Measurements from ENCODE around the gene RELN. TPM values are rescaled to one million over a fixed set of nuclear protein-coding genes. Genes with fewer than 3 reads are reported as not detected.
A peak's percentile ranks its signal among the peaks of the same experiment; 100 is the strongest.

RELN gene
- total and polyA plus RNA-seq, 2 of the 13 experiments (the other 11 are each of a cell fraction or from before 2014, with no cell fraction given), result 315 to 332 TPM

DNA sequence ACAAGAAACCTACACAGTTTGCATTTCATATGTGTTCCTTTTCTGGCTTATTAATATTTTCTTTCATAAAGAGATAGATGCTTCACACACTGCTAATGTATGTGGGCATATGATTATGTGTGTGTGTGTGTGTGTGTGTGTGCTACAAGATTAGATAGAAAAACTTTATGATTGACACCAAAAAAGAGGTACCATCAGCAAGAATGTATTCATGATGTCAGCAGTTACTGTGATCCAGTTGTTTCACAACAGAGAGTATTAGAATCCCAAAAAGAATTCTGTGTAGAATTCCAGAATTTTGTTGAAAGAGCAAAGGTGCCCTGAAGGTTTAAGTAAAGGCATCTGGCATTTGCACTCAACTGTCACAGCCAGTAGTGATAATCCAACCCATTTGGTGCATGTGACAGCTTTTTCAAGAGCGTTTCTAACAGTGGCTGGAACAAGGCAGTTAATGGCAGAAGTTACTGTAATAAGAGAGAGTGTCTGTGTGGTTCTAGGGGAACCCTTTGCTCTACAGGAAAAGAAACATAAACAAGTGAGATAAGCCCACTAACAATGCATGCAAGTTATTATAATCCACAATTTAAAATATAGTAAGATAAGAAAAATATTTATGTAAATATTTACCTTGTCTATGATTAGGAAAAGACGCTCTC, 16.6 kb downstream of the RELN start:
- ChIA-PET POLR2A (no interaction called here), CTCF (ENCODE audit: low intra/inter-chr PET ratio, low total read pairs) (no interaction called here)
- Histone ChIP-seq H3K4me3 (replicated peaks in 1 of 3; ENCODE audit: insufficient read depth in 1 of 3, low read depth in 2 of 3, low read length in 3 of 3) (no peak overlapping the region), H2AFZ (ENCODE audit: low read length) (no peak overlapping the region), H3K4me1 (ENCODE audit: insufficient read depth, low read length) (peaks cover 10% of the 10 kb centered on the region; the same call in 1 of the 2 replicates), H3K9me3 (ENCODE audit: low read length) (no peaks in the 10 kb centered on the region), H4K20me1 (ENCODE audit: insufficient read depth, low read length) (no peaks in the 10 kb centered on the region; the same call in 1 of the 2 replicates), H3K4me2 (ENCODE audit: low read depth, low read length) (no peak overlapping the region), H3K27ac (ENCODE audit: extremely low read length, insufficient read depth, low read length) (no peak overlapping the region), H3K27me3 (ENCODE audit: control insufficient read depth in 1 of 2, insufficient read depth in 2 of 2, low read length in 2 of 2) (no peaks in the 10 kb centered on the region), H3K36me3 (replicated peaks in 1 of 2; ENCODE audit: control insufficient read depth in 1 of 2, insufficient read depth in 2 of 2, low read length in 2 of 2) (peaks cover 0 to 7% of the 10 kb centered on the region in 2 experiments; a peak in 1 of 5 replicates), H3K9ac (ENCODE audit: insufficient read depth, low read depth, low read length) (no peak overlapping the region), H3K79me2 (ENCODE audit: insufficient read depth, low read length) (peaks cover 33% of the 10 kb centered on the region)
- in situ Hi-C loops (cut with HindIII; ENCODE audit: extremely low pct_ligation_motif_present, low pct_unique_long_range_greater_than_20kb), result no loop called here
- DNase-seq (ENCODE audit: low spot score) (no peak), ATAC-seq (no peak), FAIRE-seq (no peak)
- WGBS (ENCODE audit: low lambda C conversion rate), result 73% methylated on average over 2 of the region's 2 CpGs
- TF ChIP-seq ZNF260 (CRISPR knock-in tag; IDR thresholded peaks at IDR 0.05; ENCODE audit: borderline replicate concordance, low read depth) (no peak), AGO2 (optimal IDR thresholded peaks at IDR 0.05; ENCODE audit: low read depth, low read length) (peak; percentile 32), KLF11 (CRISPR knock-in tag; IDR thresholded peaks at IDR 0.05) (no peak), MAFK (conservative IDR thresholded peaks at IDR 0.05 in 1 of 2, IDR thresholded peaks at IDR 0.05 in 1 of 2; ENCODE audit: low read length in 2 of 2) (peak; percentile 44 to 66; a peak in 3 of 4 replicates), MAFF (IDR thresholded peaks at IDR 0.05; ENCODE audit: low read depth, low read length) (peak; percentile 61)
- BruUV-seq (replicated peaks), result no TSS peak
- intact Hi-C loops (cut with micrococcal nuclease; ENCODE audit: unreplicated experiment), result no loop called here

GRCh38 chr7:103967401-103967800, 22.1 kb downstream of the RELN start:
- in situ Hi-C loops (cut with HindIII; ENCODE audit: extremely low pct_ligation_motif_present, low pct_unique_long_range_greater_than_20kb), result no loop called here
- FAIRE-seq, result no peak
- Histone ChIP-seq H3K79me2 (ENCODE audit: insufficient read depth, low read length) (peaks cover 43% of the 10 kb centered on the region), H3K4me2 (ENCODE audit: low read depth, low read length) (no peak overlapping the region), H3K36me3 (replicated peaks in 1 of 2; ENCODE audit: control insufficient read depth in 1 of 2, insufficient read depth in 2 of 2, low read length in 2 of 2) (peaks cover 2 to 12% of the 10 kb centered on the region in 2 experiments; a peak in 2 of 5 replicates), H3K9me3 (ENCODE audit: low read length) (no peaks in the 10 kb centered on the region), H3K27ac (ENCODE audit: extremely low read length, insufficient read depth, low read length) (no peak overlapping the region), H2AFZ (ENCODE audit: low read length) (no peak overlapping the region), H3K9ac (ENCODE audit: insufficient read depth, low read depth, low read length) (no peak overlapping the region), H3K4me3 (replicated peaks in 1 of 3; ENCODE audit: insufficient read depth in 1 of 3, low read depth in 2 of 3, low read length in 3 of 3) (no peak overlapping the region), H3K4me1 (ENCODE audit: insufficient read depth, low read length) (peaks cover 3% of the 10 kb centered on the region; the same call in 1 of the 2 replicates), H4K20me1 (ENCODE audit: insufficient read depth, low read length) (no peaks in the 10 kb centered on the region; the same call in 1 of the 2 replicates), H3K27me3 (ENCODE audit: control insufficient read depth in 1 of 2, insufficient read depth in 2 of 2, low read length in 2 of 2) (no peaks in the 10 kb centered on the region)
- ChIA-PET POLR2A (no interaction called here), CTCF (ENCODE audit: low intra/inter-chr PET ratio, low total read pairs) (no interaction called here)
- no peak for DNase-seq (ENCODE audit: low spot score)
- ATAC-seq, result no peak; the same call in 2 of the 3 replicates
- no TSS peak for BruUV-seq (replicated peaks)
- intact Hi-C loops (cut with micrococcal nuclease; ENCODE audit: unreplicated experiment), result no loop called here
- TF ChIP-seq, protein P1, sequence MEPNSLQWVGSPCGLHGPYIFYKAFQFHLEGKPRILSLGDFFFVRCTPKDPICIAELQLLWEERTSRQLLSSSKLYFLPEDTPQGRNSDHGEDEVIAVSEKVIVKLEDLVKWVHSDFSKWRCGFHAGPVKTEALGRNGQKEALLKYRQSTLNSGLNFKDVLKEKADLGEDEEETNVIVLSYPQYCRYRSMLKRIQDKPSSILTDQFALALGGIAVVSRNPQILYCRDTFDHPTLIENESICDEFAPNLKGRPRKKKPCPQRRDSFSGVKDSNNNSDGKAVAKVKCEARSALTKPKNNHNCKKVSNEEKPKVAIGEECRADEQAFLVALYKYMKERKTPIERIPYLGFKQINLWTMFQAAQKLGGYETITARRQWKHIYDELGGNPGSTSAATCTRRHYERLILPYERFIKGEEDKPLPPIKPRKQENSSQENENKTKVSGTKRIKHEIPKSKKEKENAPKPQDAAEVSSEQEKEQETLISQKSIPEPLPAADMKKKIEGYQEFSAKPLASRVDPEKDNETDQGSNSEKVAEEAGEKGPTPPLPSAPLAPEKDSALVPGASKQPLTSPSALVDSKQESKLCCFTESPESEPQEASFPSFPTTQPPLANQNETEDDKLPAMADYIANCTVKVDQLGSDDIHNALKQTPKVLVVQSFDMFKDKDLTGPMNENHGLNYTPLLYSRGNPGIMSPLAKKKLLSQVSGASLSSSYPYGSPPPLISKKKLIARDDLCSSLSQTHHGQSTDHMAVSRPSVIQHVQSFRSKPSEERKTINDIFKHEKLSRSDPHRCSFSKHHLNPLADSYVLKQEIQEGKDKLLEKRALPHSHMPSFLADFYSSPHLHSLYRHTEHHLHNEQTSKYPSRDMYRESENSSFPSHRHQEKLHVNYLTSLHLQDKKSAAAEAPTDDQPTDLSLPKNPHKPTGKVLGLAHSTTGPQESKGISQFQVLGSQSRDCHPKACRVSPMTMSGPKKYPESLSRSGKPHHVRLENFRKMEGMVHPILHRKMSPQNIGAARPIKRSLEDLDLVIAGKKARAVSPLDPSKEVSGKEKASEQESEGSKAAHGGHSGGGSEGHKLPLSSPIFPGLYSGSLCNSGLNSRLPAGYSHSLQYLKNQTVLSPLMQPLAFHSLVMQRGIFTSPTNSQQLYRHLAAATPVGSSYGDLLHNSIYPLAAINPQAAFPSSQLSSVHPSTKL (CRISPR knock-in tag; IDR thresholded peaks at IDR 0.05), result no peak
- no peak for TF ChIP-seq ZFAT (CRISPR knock-in tag; conservative IDR thresholded peaks at IDR 0.05)
- TF ChIP-seq AHDC1 (CRISPR knock-in tag; IDR thresholded peaks at IDR 0.05; ENCODE audit: borderline replicate concordance), result no peak
